HEK293T (cell line): ENCODE measurements around the gene MAPT.

ENCODE experiments used
- BHLHE40 ChIP-seq: fragments of 450-650 bp; IDR thresholded peaks from 2 replicates; pipeline ENCODE4 v1.6.1; 2016; ENCODE audit warnings: mild to moderate bottlenecking, moderate library complexity, borderline replicate concordance
- ELF4 ChIP-seq: fragments of 450-650 bp; IDR thresholded peaks from 2 replicates; pipeline ENCODE4 v1.6.1; 2017; ENCODE audit warnings: antibody characterized with exemption
- FOXA1 ChIP-seq: fragments of 450-650 bp; IDR thresholded peaks from 2 replicates; pipeline ENCODE4 v1.6.1; 2016; ENCODE audit warnings: mild to moderate bottlenecking
- FOXK2 ChIP-seq: fragments of 450-650 bp; IDR thresholded peaks from 2 replicates; pipeline ENCODE4 v1.6.1; 2016; ENCODE audit warnings: mild to moderate bottlenecking
- L3MBTL2 ChIP-seq: fragments of 450-650 bp; conservative IDR thresholded peaks from 2 replicates; pipeline ENCODE4 v1.6.1; 2016; ENCODE audit warnings: mild to moderate bottlenecking
- LEF1 ChIP-seq: fragments of 450-650 bp; IDR thresholded peaks from 2 replicates; pipeline ENCODE4 v1.6.1; 2017; ENCODE audit warnings: mild to moderate bottlenecking, borderline replicate concordance
- SP1 ChIP-seq: fragments of 450-650 bp; IDR thresholded peaks from 2 replicates; pipeline ENCODE4 v1.6.1; 2017
- SUZ12 ChIP-seq: fragments of 450-650 bp; IDR thresholded peaks from 2 replicates; pipeline ENCODE4 v1.6.1; 2016; ENCODE audit warnings: mild to moderate bottlenecking
- TARDBP ChIP-seq: fragments of 450-650 bp; IDR thresholded peaks from 2 replicates; pipeline ENCODE4 v1.6.1; 2016
- ZNF384 ChIP-seq: fragments of 450-650 bp; IDR thresholded peaks from 2 replicates; pipeline ENCODE4 v1.6.1; 2016
- TF ChIP-seq, protein P1 (sequence below): fragments of 450-650 bp; IDR thresholded peaks from 2 replicates; pipeline ENCODE4 v1.6.1; 2016

DNA sequence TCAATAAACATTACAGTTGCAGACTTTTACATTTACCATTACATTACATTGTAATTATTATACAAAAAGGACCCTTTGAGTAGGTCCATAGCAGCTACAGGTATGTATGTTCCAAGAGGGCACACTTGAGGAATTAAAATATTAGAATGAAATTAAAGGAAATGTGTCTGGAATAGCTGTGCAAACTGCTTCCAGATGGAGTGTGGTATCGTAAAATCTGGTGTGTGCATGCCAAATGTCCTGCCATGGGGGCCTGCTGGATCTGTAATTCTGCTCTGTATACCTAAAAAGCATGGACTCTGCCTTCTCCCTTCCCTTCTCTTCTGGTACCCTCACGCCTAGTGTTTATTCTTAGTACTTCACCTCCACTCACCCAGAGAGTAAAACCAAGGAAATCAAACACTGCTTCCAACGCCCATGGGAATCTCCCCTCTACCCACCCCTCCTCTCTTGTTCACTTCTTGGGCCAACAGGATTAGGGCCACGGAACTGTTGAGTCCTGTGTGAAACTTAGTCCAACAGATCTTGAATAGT lies 143.4 kb downstream of the MAPT start:
- TF ChIP-seq ELF4: no peak
- TF ChIP-seq BHLHE40: no peak
- no peak for TF ChIP-seq FOXK2
- no peak for TF ChIP-seq SP1
- TF ChIP-seq L3MBTL2: no peak
- TF ChIP-seq SUZ12: no peak
- no peak for TF ChIP-seq ZNF384
- no peak for TF ChIP-seq FOXA1
- TF ChIP-seq LEF1: no peak
- TF ChIP-seq TARDBP: no peak
- TF ChIP-seq, protein P1, sequence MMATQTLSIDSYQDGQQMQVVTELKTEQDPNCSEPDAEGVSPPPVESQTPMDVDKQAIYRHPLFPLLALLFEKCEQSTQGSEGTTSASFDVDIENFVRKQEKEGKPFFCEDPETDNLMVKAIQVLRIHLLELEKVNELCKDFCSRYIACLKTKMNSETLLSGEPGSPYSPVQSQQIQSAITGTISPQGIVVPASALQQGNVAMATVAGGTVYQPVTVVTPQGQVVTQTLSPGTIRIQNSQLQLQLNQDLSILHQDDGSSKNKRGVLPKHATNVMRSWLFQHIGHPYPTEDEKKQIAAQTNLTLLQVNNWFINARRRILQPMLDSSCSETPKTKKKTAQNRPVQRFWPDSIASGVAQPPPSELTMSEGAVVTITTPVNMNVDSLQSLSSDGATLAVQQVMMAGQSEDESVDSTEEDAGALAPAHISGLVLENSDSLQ: no peak
